Esophagus squamous epithelium (tissue), 4 donors: ENCODE measurements around the gene PLEKHA3.

Experiments
- CTCF ChIP-seq, 6 experiments: fragments of 450-650 bp in 4 of 6; fragments of 200-600 bp in 2 of 6; sonication (generic) in 2 of 6; IDR thresholded peaks; one replicate each; pipeline ENCODE4 v1.5.1; 2016 to 2019; ENCODE audit warnings: antibody characterized with exemption in 6 of 6, mild to moderate bottlenecking in 4 of 6, moderate library complexity in 4 of 6
- POLR2A ChIP-seq, 4 donors: fragments of 450-650 bp; IDR thresholded peaks; one replicate each; pipeline ENCODE4 v1.6.1; 2017; ENCODE audit warnings: antibody characterized with exemption in 4 of 4, mild to moderate bottlenecking in 4 of 4, moderate library complexity in 3 of 4

GRCh38 chr2:178452334-178452733 lies 27.9 kb upstream of the PLEKHA3 start:
- TF ChIP-seq POLR2A (IDR thresholded peaks at IDR 0.05) (no peak), CTCF (IDR thresholded peaks at IDR 0.05) (no peak)
